GM12801 (cell line): ENCODE measurements around the gene EIF3A.

ENCODE experiments used
- TF ChIP-seq, protein P1 (sequence below): IDR thresholded peaks from one replicate; pipeline ENCODE4 v1.5.1; 2011; ENCODE audit warnings: control low read depth; ENCODE audit not compliant: insufficient read length; ENCODE audit errors: extremely low read depth

Gene EIF3A

DNA sequence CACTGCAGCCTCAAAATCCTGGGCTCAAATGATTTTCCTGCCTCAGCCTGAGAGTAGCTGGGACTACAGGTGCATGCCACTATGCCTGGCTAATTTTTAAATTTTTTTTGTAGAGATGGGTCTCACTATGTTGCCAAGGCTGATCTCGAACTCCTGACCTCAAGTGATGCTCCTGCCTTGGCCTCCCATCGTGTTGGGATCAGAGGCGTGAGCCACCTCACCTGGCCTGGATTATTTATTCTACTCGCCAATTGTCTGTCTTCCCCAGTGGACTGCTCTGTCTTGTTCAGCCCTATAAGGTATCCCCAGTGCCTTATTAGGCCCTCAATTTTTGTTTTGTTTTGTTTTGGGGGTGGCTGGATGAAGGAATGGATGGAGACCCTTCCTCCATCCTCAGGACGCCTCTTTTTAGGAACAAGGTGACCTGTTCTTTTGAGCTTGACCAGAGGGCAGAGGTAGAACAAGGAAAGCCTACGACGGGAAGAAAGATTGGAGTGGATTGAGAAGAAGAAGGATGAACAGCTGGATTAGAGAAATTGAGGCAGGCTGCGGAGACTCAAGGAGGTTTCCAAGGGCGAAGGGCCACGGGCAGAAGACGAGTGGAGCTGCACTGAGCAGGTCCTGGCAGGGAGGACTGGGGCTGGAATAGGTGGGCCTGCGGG is 22.8 kb upstream of the EIF3A start:
- TF ChIP-seq, protein P1, sequence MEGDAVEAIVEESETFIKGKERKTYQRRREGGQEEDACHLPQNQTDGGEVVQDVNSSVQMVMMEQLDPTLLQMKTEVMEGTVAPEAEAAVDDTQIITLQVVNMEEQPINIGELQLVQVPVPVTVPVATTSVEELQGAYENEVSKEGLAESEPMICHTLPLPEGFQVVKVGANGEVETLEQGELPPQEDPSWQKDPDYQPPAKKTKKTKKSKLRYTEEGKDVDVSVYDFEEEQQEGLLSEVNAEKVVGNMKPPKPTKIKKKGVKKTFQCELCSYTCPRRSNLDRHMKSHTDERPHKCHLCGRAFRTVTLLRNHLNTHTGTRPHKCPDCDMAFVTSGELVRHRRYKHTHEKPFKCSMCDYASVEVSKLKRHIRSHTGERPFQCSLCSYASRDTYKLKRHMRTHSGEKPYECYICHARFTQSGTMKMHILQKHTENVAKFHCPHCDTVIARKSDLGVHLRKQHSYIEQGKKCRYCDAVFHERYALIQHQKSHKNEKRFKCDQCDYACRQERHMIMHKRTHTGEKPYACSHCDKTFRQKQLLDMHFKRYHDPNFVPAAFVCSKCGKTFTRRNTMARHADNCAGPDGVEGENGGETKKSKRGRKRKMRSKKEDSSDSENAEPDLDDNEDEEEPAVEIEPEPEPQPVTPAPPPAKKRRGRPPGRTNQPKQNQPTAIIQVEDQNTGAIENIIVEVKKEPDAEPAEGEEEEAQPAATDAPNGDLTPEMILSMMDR, result no peak

- TF ChIP-seq, protein P1, result no peak
Measured at GRCh38 chr10:119101366-119102098, 20.9 kb upstream of the EIF3A start.

- TF ChIP-seq, protein P1, result no peak
Measured at GRCh38 chr10:119100434-119101238, 20.0 kb upstream of the EIF3A start.

- TF ChIP-seq, protein P1, result no peak
Measured at GRCh38 chr10:119098576-119098975, 18.0 kb upstream of the EIF3A start.

- TF ChIP-seq, protein P1, result no peak
Measured at GRCh38 chr10:119095640-119096039, 15.0 kb upstream of the EIF3A start.

DNA sequence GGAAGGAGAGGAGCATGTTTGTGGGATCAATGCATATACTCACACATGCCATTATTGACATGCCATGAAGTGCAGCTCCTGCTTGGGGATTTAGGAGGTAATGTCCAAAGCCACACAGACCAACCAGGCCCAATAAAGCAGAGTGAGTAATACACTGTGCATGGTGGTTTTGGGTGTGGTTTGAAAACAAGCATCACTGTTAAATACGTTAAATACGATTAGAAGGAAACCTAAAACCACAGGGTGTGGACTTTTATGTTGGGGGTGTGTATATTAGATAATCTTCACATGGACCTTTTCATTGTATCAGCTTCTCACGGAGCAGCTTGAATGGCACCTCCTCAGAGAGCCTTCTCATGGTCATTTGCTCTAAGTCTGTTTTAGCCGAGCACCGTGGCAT is 10.4 kb upstream of the EIF3A start:
- TF ChIP-seq, protein P1, result no peak
